Vagina (tissue), 2 donors: ENCODE data around the gene RALB.

ENCODE experiments used
- POLR2AphosphoS5 ChIP-seq, 2 donors: sonication (generic); formaldehyde crosslinking; IDR thresholded peaks; one replicate each; pipeline ENCODE4 v1.9.0; 2017; ENCODE audit warnings: antibody characterized with exemption in 2 of 2, mild to moderate bottlenecking in 2 of 2, low read depth in 1 of 2; ENCODE audit not compliant: insufficient read depth in 1 of 2
- TF ChIP-seq, protein P1 (sequence below), 3 experiments: fragments of 450-650 bp in 2 of 3; fragments of 200-600 bp in 1 of 3; sonication (generic) in 1 of 3; IDR thresholded peaks; one replicate each; pipeline ENCODE4 v1.5.1; 2017 to 2019; ENCODE audit warnings: antibody characterized with exemption in 3 of 3, mild to moderate bottlenecking in 2 of 3, moderate library complexity in 2 of 3

DNA sequence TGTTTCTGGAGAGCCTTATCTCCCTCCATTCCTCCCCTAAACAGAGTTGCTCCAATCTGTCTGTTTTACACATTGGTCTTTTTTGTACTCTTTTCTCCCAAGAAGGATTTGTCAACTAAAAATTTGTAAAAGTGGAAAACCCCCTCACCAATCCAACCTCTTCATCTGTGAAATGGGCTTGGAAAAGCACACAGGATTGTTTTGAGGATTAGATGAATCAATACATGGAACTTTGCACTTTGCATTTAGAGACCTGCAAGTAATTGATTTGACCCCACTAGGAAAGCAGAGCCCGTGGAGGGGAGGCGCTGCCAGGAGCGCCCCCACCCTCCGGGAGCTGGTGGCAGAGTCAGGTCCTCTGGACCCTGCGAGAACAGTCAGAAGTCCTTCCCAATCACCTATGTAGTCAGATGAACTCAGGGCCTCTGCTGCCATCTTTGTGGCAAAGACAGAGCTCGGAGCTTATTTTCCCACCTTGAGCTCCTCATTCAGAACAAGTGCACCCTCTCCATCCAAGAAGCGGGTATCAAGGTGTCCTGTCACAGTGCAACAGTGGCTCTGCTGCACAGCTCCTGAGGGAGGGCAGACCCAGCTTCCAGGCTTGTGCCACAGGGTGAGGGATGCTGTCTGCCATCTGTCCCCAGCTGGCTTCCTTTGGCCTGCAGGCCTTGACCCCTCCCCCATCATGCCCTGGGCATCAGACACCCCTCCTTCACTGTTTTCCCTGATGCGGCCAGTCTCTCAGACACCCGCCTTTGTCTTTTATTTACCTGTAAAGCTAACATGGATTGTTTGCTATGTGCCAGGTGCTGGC, 27.7 kb upstream of the RALB start:
- TF ChIP-seq, protein P1, sequence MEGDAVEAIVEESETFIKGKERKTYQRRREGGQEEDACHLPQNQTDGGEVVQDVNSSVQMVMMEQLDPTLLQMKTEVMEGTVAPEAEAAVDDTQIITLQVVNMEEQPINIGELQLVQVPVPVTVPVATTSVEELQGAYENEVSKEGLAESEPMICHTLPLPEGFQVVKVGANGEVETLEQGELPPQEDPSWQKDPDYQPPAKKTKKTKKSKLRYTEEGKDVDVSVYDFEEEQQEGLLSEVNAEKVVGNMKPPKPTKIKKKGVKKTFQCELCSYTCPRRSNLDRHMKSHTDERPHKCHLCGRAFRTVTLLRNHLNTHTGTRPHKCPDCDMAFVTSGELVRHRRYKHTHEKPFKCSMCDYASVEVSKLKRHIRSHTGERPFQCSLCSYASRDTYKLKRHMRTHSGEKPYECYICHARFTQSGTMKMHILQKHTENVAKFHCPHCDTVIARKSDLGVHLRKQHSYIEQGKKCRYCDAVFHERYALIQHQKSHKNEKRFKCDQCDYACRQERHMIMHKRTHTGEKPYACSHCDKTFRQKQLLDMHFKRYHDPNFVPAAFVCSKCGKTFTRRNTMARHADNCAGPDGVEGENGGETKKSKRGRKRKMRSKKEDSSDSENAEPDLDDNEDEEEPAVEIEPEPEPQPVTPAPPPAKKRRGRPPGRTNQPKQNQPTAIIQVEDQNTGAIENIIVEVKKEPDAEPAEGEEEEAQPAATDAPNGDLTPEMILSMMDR (IDR thresholded peaks at IDR 0.05), result no peak
- no peak for TF ChIP-seq POLR2AphosphoS5 (IDR thresholded peaks at IDR 0.05; ENCODE audit: insufficient read depth in 1 of 2, low read depth in 1 of 2)
